ENCODE measurements around the gene OR2T35.

- TF ChIP-seq CTCF (conservative IDR thresholded peaks at IDR 0.05 in 1 of 2, IDR thresholded peaks at IDR 0.05 in 1 of 2; ENCODE audit: low read depth in 1 of 2, low read length in 2 of 2): no peak
- TF ChIP-seq EZH2 (IDR thresholded peaks at IDR 0.05; ENCODE audit: low read length, missing control alignments): no peak
These were observed 27.0 kb downstream of the OR2T35 start for GRCh38 chr1:248618119-248618518.

Measured in fibroblast of lung (primary cell).